Measurements from ENCODE around the gene TNNC1.

The TNNC1 gene

DNA sequence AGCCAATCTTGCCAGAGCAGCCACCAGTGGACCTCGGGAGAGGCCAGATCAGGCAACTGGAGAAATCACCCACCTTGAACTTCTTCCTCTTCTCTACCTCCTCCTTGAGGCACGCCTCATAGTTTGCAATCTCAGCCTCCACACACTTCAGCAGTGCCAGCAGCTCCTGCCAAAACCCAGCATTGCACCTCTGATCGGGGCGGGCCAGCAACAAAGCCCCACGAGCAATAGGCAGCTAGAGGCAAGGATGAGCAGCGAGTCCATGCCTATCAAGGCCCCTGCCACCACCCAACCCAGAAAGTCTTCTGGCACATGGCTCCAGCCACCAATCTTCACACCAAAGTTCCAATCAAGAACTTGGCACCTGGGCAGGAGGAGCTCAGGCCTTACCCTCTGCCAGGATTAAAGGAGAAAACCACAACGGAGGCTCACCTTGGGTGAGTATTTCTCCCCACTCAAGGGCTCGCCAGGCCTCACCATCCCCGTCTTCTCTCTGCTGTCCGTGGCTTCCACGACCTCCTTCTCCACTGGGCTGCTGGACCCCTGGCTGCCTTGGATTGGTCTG, 51.1 kb downstream of the TNNC1 start:
- Histone ChIP-seq H2AFZ (ENCODE audit: low read depth) (no peak overlapping the region), H3K4me2 (no peak overlapping the region), H3K27me3 (ENCODE audit: insufficient read depth, low read depth) (no peaks in the 10 kb centered on the region), H3K4me1 (ENCODE audit: low read depth, poor library complexity, severe bottlenecking) (no peaks in the 10 kb centered on the region), H3K27ac (no peak overlapping the region), H3K4me3 (IDR thresholded peaks at IDR 0.05; ENCODE audit: insufficient read depth, low read depth, low read length) (no peak overlapping the region), H3K36me3 (ENCODE audit: insufficient read depth) (no peaks in the 10 kb centered on the region), H3K9ac (no peak overlapping the region), H4K20me1 (ENCODE audit: insufficient read depth) (no peaks in the 10 kb centered on the region), H3K79me2 (ENCODE audit: insufficient read depth, low read depth) (no peaks in the 10 kb centered on the region)
- TF ChIP-seq, protein P1, sequence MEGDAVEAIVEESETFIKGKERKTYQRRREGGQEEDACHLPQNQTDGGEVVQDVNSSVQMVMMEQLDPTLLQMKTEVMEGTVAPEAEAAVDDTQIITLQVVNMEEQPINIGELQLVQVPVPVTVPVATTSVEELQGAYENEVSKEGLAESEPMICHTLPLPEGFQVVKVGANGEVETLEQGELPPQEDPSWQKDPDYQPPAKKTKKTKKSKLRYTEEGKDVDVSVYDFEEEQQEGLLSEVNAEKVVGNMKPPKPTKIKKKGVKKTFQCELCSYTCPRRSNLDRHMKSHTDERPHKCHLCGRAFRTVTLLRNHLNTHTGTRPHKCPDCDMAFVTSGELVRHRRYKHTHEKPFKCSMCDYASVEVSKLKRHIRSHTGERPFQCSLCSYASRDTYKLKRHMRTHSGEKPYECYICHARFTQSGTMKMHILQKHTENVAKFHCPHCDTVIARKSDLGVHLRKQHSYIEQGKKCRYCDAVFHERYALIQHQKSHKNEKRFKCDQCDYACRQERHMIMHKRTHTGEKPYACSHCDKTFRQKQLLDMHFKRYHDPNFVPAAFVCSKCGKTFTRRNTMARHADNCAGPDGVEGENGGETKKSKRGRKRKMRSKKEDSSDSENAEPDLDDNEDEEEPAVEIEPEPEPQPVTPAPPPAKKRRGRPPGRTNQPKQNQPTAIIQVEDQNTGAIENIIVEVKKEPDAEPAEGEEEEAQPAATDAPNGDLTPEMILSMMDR (conservative IDR thresholded peaks at IDR 0.05; ENCODE audit: low read depth, low read length), result no peak

DNA sequence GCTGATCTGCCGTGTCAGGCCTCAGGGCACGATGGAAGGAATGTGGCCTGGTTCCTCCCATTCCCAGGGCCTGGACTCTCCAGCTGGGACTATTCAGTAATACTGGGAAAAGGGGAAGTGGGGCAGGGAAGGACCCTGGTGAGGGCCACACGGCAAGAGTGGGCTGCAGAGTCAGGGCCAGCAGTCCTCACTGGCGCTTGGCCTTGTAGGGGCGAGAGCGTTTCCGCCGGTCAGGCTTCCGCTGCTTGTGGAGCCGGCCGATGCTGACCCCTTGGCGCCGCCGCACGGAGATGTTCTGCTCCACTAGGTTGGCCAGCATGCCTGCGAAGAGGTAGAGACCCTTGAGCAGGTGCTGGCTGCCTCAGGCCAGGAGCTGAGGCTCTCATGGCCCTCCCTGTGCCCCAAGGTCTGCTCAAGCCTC, 51.7 kb downstream of the TNNC1 start:
- Histone ChIP-seq H3K79me2 (ENCODE audit: insufficient read depth, low read depth) (no peaks in the 10 kb centered on the region), H3K4me1 (ENCODE audit: low read depth, poor library complexity, severe bottlenecking) (no peaks in the 10 kb centered on the region), H4K20me1 (ENCODE audit: insufficient read depth) (no peaks in the 10 kb centered on the region), H3K9ac (no peak overlapping the region), H3K27me3 (ENCODE audit: insufficient read depth, low read depth) (no peaks in the 10 kb centered on the region), H3K27ac (no peak overlapping the region), H3K36me3 (ENCODE audit: insufficient read depth) (no peaks in the 10 kb centered on the region), H3K4me3 (IDR thresholded peaks at IDR 0.05; ENCODE audit: insufficient read depth, low read depth, low read length) (no peak overlapping the region), H2AFZ (ENCODE audit: low read depth) (no peak overlapping the region), H3K4me2 (no peak overlapping the region)
- TF ChIP-seq, protein P1 (conservative IDR thresholded peaks at IDR 0.05; ENCODE audit: low read depth, low read length), result no peak

DNA sequence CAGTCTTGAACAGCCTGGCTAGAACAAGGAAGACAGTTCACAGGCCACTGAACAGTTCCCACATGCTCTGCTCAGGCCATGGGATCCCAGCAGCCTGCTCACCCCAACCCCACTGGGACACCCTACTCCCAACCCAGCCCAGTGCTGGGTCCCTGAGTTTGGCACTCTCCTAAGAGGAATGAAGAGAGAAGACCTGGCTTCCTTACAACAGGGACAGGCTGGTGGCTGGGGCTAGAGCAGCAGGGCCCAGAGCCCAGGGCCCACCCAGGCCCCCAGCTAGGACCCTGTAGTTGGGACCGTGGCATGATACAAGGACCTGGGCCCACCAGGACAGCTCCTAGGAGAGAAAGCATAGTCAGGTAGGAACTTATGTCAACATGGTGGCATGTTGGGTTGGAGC, 52.3 kb downstream of the TNNC1 start:
- Histone ChIP-seq H4K20me1 (ENCODE audit: insufficient read depth) (no peaks in the 10 kb centered on the region), H3K4me1 (ENCODE audit: low read depth, poor library complexity, severe bottlenecking) (no peaks in the 10 kb centered on the region), H3K79me2 (ENCODE audit: insufficient read depth, low read depth) (no peaks in the 10 kb centered on the region), H3K27me3 (ENCODE audit: insufficient read depth, low read depth) (no peaks in the 10 kb centered on the region), H2AFZ (ENCODE audit: low read depth) (no peak overlapping the region), H3K27ac (no peak overlapping the region), H3K4me2 (no peak overlapping the region), H3K36me3 (ENCODE audit: insufficient read depth) (no peaks in the 10 kb centered on the region), H3K9ac (no peak overlapping the region), H3K4me3 (IDR thresholded peaks at IDR 0.05; ENCODE audit: insufficient read depth, low read depth, low read length) (no peak overlapping the region)
- TF ChIP-seq, protein P1 (conservative IDR thresholded peaks at IDR 0.05; ENCODE audit: low read depth, low read length), result no peak
